K562 (cell line): ENCODE measurements around the gene ZNF581. TPM values are rescaled to one million over a fixed set of nuclear protein-coding genes. Genes with fewer than 3 reads are reported as not detected.

Source experiments
- ATAC-seq: fragments of 200-7000 bp; cut with Tn5 transposase; 3 replicates; pipeline ENCODE4 v1.9.1; 2020; ENCODE audit warnings: moderate library complexity
- BruUV-seq: library from RNA; stranded (reverse); fragments of 400-500 nt; replicated peaks from 2 replicates; lab custom pipeline; 2021; lab: Mats Ljungman, UMichigan
- CTCF ChIA-PET: fragments of 300-600 bp; formaldehyde crosslinking; extraction: SDS; loops from one replicate; lab custom pipeline; 2021; ENCODE audit warnings: low intra/inter-chr PET ratio; lab: Yijun Ruan, JAX
- POLR2A ChIA-PET: fragments of 300-600, 350-650 bp; sonication (Branson Sonifier 250); formaldehyde crosslinking; extraction: SDS; loops from one replicate; lab custom pipeline; 2021; ENCODE audit warnings: antibody characterized with exemption, inconsistent platforms; lab: Yijun Ruan, JAX
- DNase-seq, 4 experiments: peaks; one replicate each; pipeline versions ENCODE4 v3.0.0 to v3.0.0-alpha.2; 2011 to 2018; ENCODE audit warnings: low spot score in 3 of 4, mixed read lengths in 3 of 4; ENCODE audit errors: extremely low read depth in 1 of 4
- FAIRE-seq: peaks from 2 replicates; lab custom pipeline; 2011; peaks lifted over from hg19 to GRCh38; lab: Jason Lieb, UNC
- H2AFZ ChIP-seq: 2 replicates; pipeline ENCODE4 v1.6.0; 2011; ENCODE audit warnings: low read depth, low read length, control low read depth, inconsistent platforms
- H3K27ac ChIP-seq: fragments of 200-600 bp; 3 replicates; pipeline ENCODE4 v1.8.0; 2011; ENCODE audit warnings: low read depth, mild to moderate bottlenecking, control low read depth, inconsistent platforms, low read length, moderate library complexity, mixed read lengths; ENCODE audit errors: extremely low read depth
- H3K27me3 ChIP-seq, 2 experiments: fragments of 300-600 bp in 1 of 2; 2 replicates in 1 of 2; 3 replicates in 1 of 2; pipeline versions ENCODE4 v1.6.0 to v1.8.0; 2011; ENCODE audit warnings: inconsistent platforms in 2 of 2, low read length in 2 of 2, mild to moderate bottlenecking in 1 of 2, mixed read lengths in 1 of 2, moderate library complexity in 1 of 2; ENCODE audit not compliant: control insufficient read depth in 2 of 2, insufficient read depth in 2 of 2
- H3K36me3 ChIP-seq: fragments of 300-600 bp; 3 replicates; pipeline ENCODE4 v1.8.0; 2011; ENCODE audit warnings: mild to moderate bottlenecking, low read length, inconsistent platforms; ENCODE audit not compliant: control insufficient read depth, insufficient read depth
- H3K4me1 ChIP-seq, 2 experiments: fragments of 200-600 bp in 1 of 2; replicated peaks in 1 of 2; 2 replicates in 1 of 2; 3 replicates in 1 of 2; pipeline versions ENCODE4 v1.5.1 to v1.8.0; 2011; ENCODE audit warnings: inconsistent platforms in 2 of 2, low read length in 2 of 2, mild to moderate bottlenecking in 1 of 2, mixed read lengths in 1 of 2, moderate library complexity in 1 of 2; ENCODE audit not compliant: control insufficient read depth in 2 of 2, insufficient read depth in 2 of 2
- H3K4me2 ChIP-seq: 2 replicates; pipeline ENCODE4 v1.6.1; 2011; ENCODE audit warnings: low read length, control low read depth, inconsistent platforms, mixed read lengths; ENCODE audit not compliant: insufficient read depth
- H3K4me3 ChIP-seq: fragments of 200-600 bp; sonication (generic), shearing (Covaris generic); 2 replicates; pipeline ENCODE4 v1.5.1; 2016; ENCODE audit warnings: control low read depth, inconsistent platforms
- H3K79me2 ChIP-seq: fragments of 200-600 bp; 3 replicates; pipeline ENCODE4 v1.8.0; 2011; ENCODE audit warnings: low read length, inconsistent platforms; ENCODE audit not compliant: control insufficient read depth, insufficient read depth
- H3K9ac ChIP-seq, 2 experiments: 2 replicates each; pipeline versions ENCODE4 v1.6.0 to v1.6.1; 2011; ENCODE audit warnings: low read depth in 2 of 2, low read length in 2 of 2, control low read depth in 1 of 2, inconsistent platforms in 1 of 2, mild to moderate bottlenecking in 1 of 2, mixed read lengths in 1 of 2; ENCODE audit not compliant: insufficient read depth in 1 of 2
- H3K9me1 ChIP-seq: one replicate; pipeline ENCODE4 v1.6.0; 2011; ENCODE audit warnings: inconsistent platforms, mild to moderate bottlenecking, low read length, moderate library complexity; ENCODE audit not compliant: control insufficient read depth, insufficient read depth
- H3K9me3 ChIP-seq: replicated peaks from 2 replicates; pipeline ENCODE4 v1.5.1; 2011; ENCODE audit warnings: low read depth, low read length, inconsistent platforms; ENCODE audit not compliant: control insufficient read depth, insufficient read depth
- H4K20me1 ChIP-seq: replicated peaks from 2 replicates; pipeline ENCODE4 v1.6.1; 2011; ENCODE audit warnings: low read length, inconsistent platforms, mixed read lengths; ENCODE audit not compliant: control insufficient read depth, insufficient read depth
- ARID3A ChIP-seq: IDR thresholded peaks from 2 replicates; pipeline ENCODE4 v1.6.1; 2012; ENCODE audit warnings: low read depth, low read length, improper control_type of control experiment, borderline replicate concordance
- C11orf30 ChIP-seq: fragments of 450-650 bp; IDR thresholded peaks from 2 replicates; pipeline ENCODE4 v1.6.1; 2016; ENCODE audit warnings: low read depth, mild to moderate bottlenecking
- CGGBP1 ChIP-seq: fragments of 250-450 bp; sonication (Bioruptor Pico); IDR thresholded peaks from 2 replicates; pipeline ENCODE4 v1.9.0; 2021; ENCODE audit warnings: mild to moderate bottlenecking
- DDX20 ChIP-seq: fragments of 450-650 bp; IDR thresholded peaks from 2 replicates; pipeline ENCODE4 v1.6.1; 2016; ENCODE audit warnings: missing genetic modification characterization, low read depth, mild to moderate bottlenecking, missing compliant biosample characterization, moderate library complexity
- ETS1 ChIP-seq: conservative IDR thresholded peaks from 2 replicates; pipeline ENCODE4 v1.6.1; 2011; ENCODE audit warnings: low read depth, mild to moderate bottlenecking, low read length; ENCODE audit not compliant: control insufficient read depth
- GTF2F1 ChIP-seq: IDR thresholded peaks from 2 replicates; pipeline ENCODE4 v1.6.1; 2011; ENCODE audit warnings: low read depth, low read length, improper control_type of control experiment
- KAT7 ChIP-seq: sonication (generic); formaldehyde crosslinking; IDR thresholded peaks from 2 replicates; pipeline ENCODE4 v1.8.0; 2022; ENCODE audit warnings: missing genetic modification reagents, mild to moderate bottlenecking, borderline replicate concordance
- LCOR ChIP-seq: sonication (generic); formaldehyde crosslinking; IDR thresholded peaks from 2 replicates; pipeline ENCODE4 v1.8.0; 2022; ENCODE audit warnings: mild to moderate bottlenecking, missing genetic modification reagents
- MCM2 ChIP-seq: fragments of 450-650 bp; IDR thresholded peaks from 2 replicates; pipeline ENCODE4 v1.6.1; 2017; ENCODE audit warnings: low read depth, mild to moderate bottlenecking
- NFRKB ChIP-seq: fragments of 450-650 bp; IDR thresholded peaks from 2 replicates; pipeline ENCODE4 v1.6.1; 2016; ENCODE audit warnings: low read depth
- PHB ChIP-seq: fragments of 250-450 bp; sonication (Bioruptor Pico); IDR thresholded peaks from 2 replicates; pipeline ENCODE4 v1.5.0; 2021
- PHF8 ChIP-seq: fragments of 200-600 bp; sonication (generic); IDR thresholded peaks from 2 replicates; pipeline ENCODE4 v1.6.1; 2012; ENCODE audit warnings: mixed run types, mild to moderate bottlenecking, inconsistent platforms, low read length, moderate library complexity, borderline replicate concordance
- PHTF2 ChIP-seq: fragments of 250-450 bp; sonication (Bioruptor Pico); IDR thresholded peaks from 2 replicates; pipeline ENCODE4 v1.5.0; 2021; ENCODE audit warnings: mild to moderate bottlenecking
- POLR2G ChIP-seq: fragments of 200-400 bp; formaldehyde crosslinking; IDR thresholded peaks from 2 replicates; pipeline ENCODE4 v1.6.1; 2017; ENCODE audit warnings: low read depth, mild to moderate bottlenecking, antibody characterized with exemption, low read length, moderate library complexity
- RBBP5 ChIP-seq: fragments of 200-600 bp; sonication (generic); IDR thresholded peaks from 2 replicates; pipeline ENCODE4 v1.6.1; 2012; ENCODE audit warnings: borderline replicate concordance, mild to moderate bottlenecking, low read length, control low read depth, inconsistent platforms; ENCODE audit not compliant: insufficient read depth, poor library complexity, severe bottlenecking
- RBFOX2 ChIP-seq: fragments of 200-400 bp; formaldehyde crosslinking; IDR thresholded peaks from 2 replicates; pipeline ENCODE4 v1.6.1; 2017; ENCODE audit warnings: low read depth, mild to moderate bottlenecking, low read length, moderate library complexity
- SMAD4 ChIP-seq: fragments of 250-450 bp; sonication (Bioruptor Pico); conservative IDR thresholded peaks from 2 replicates; pipeline ENCODE4 v1.8.0; 2021; ENCODE audit warnings: inconsistent platforms, mild to moderate bottlenecking, moderate library complexity
- ZNF449 ChIP-seq: fragments of 250-450 bp; sonication (Bioruptor Pico); IDR thresholded peaks from 2 replicates; pipeline ENCODE4 v1.8.0; 2022; ENCODE audit warnings: moderate library complexity, mild to moderate bottlenecking, inconsistent platforms
- ZNF583 ChIP-seq: fragments of 250-450 bp; sonication (Bioruptor Pico); IDR thresholded peaks from 2 replicates; pipeline ENCODE4 v1.4.0; 2020
- WGBS: fragments of 100-300 bp; shearing (Covaris generic); methylation state at CpG from one replicate; pipeline ENCODE4 v1.1.6; 2016; ENCODE audit warnings: low coverage, mixed read lengths; ENCODE audit not compliant: insufficient coverage; ENCODE audit errors: missing lambda C conversion rate; 5-methylcytosine and 5-hydroxymethylcytosine counted together
- in situ Hi-C: fragments of 300-500 bp; cut with MboI; formaldehyde crosslinking; loops from 4 replicates; pipeline ENCODE4 v1.15.0; 2018; ENCODE audit warnings: inconsistent platforms, mixed read lengths
- intact Hi-C: fragments of 100-400 bp; cut with micrococcal nuclease; formaldehyde crosslinking; loops from 2 replicates; pipeline ENCODE4 v1.14.2; 2022
- polyA plus RNA-seq, 8 experiments: library from polyadenylated mRNA; depleted of rRNA in 4 of 8; stranded (reverse) in 5 of 8; unstranded in 3 of 8; fragments of >200 nt; fragmentation: Nextera tagmentation in 2 of 8; fragmentation: Illumina TruSeq in 1 of 8; extraction: Ambion mirVana in 2 of 8; extraction: Trizol in 1 of 8; gene quantifications; 2 replicates each; pipeline versions ENCODE4 v1.2.1 to v1.2.3, GENCODE V29; 2011 to 2014; ENCODE audit warnings: inconsistent platforms in 1 of 8, missing spikeins in 1 of 8
- total RNA-seq, 7 experiments: library from RNA; depleted of rRNA in 6 of 7; stranded (reverse); fragments of >200 nt in 6 of 7; fragmentation: Illumina TruSeq in 2 of 7; extraction: Trizol in 2 of 7; gene quantifications; 2 replicates each; pipeline versions ENCODE4 v1.2.1 to v1.2.3, GENCODE V29; 2011 to 2021; ENCODE audit warnings: low replicate concordance in 1 of 7

Gene ZNF581
- total and polyA plus RNA-seq, 9 of the 15 experiments (the other 6 are each of a cell fraction or from before 2014, with no cell fraction given), result 2.4 to 39.4 (median 15.4) TPM

- Histone ChIP-seq H3K27ac (peak overlapping the region; percentile 74), H4K20me1 (no peaks in the 10 kb centered on the region), H3K4me3 (peak overlapping the region; percentile 94), H3K9ac (peak overlapping the region; percentile 88 to 98), H3K4me1 (peaks cover 43 to 77% of the 10 kb centered on the region in 2 experiments), H3K4me2 (peak overlapping the region; percentile 90), H3K9me1 (no peaks in the 10 kb centered on the region), H3K79me2 (peaks cover 79% of the 10 kb centered on the region), H3K9me3 (no peaks in the 10 kb centered on the region), H3K36me3 (peaks cover 31% of the 10 kb centered on the region; the same call in 2 of the 3 replicates), H2AFZ (no peak overlapping the region), H3K27me3 (no peaks in the 10 kb centered on the region)
- FAIRE-seq (no peak), ATAC-seq (peak; percentile 1; the same call in 1 of the 3 replicates), DNase-seq (no peak)
- POLR2A ChIA-PET, result interaction anchor here (2.3 kb wide), 1 partner anchor 11 kb away, joined by 8 read pairs; the partner anchor contains the start of gene U2AF2
- no TSS peak for BruUV-seq
- intact Hi-C loops (no loop called here), in situ Hi-C loops (loop anchor here (25.0 kb wide), 2 partner anchors 507 to 668 kb away; partner anchors contain the start of genes TNNT1 and ZSCAN5A)
- CTCF ChIA-PET, result interaction anchor here (1.0 kb wide), 1 partner anchor 10 kb away, joined by 3 read pairs; no protein-coding TSS in a partner anchor
- 1% methylated on average over 14 of the region's 15 CpGs for WGBS
- TF ChIP-seq POLR2G (peak; percentile 76), RBBP5 (peak; percentile 9), ZNF583 (CRISPR knock-in tag) (no peak), SMAD4 (CRISPR knock-in tag) (no peak), RBFOX2 (peak; percentile 26; the same call in 1 of the 2 replicates), DDX20 (tag) (no peak), CGGBP1 (no peak), PHF8 (peak; percentile 11; the same call in 1 of the 2 replicates), MCM2 (no peak), NFRKB (0 out of 2 replicates have a peak, but pooled peaks have one; percentile 4), KAT7 (CRISPR knock-in tag) (no peak), ETS1 (0 out of 2 replicates have a peak, but pooled peaks have one; percentile 18), ARID3A (no peak), LCOR (no peak), PHB (CRISPR knock-in tag) (no peak), ZNF449 (CRISPR knock-in tag) (no peak), C11orf30 (no peak), PHTF2 (CRISPR knock-in tag) (no peak), GTF2F1 (no peak)
Observed at GRCh38 chr19:55643887-55644176, 383 bp downstream of the ZNF581 start.
